Activated CD4-positive, alpha-beta memory T cell treated with anti-CD3 and anti-CD28 coated beads, Interleukin-2, amount 10 ng/mL, durations not matched to agents 7 days and 5 days (primary cell): ENCODE data around the gene OPN4. TPM values are rescaled to one million over a fixed set of nuclear protein-coding genes. Genes with fewer than 3 reads are reported as not detected.
A peak's percentile ranks its signal among the peaks of the same experiment; 100 is the strongest.
"Not testable (repeated sequence)": the region's sequence is repeated elsewhere in the genome, so short reads cannot be mapped to it uniquely, and the experiment has no call there.

ENCODE experiments used
- CTCF ChIA-PET: fragments of 350-600 bp; sonication (Branson Sonifier 250); formaldehyde crosslinking; loops from one replicate; lab custom pipeline; 2021; ENCODE audit warnings: antibody characterized with exemption, inconsistent platforms; lab: Charles Lee
- POLR2A ChIA-PET: fragments of 350-600 bp; sonication (Branson Sonifier 250); formaldehyde crosslinking; loops from one replicate; lab custom pipeline; 2021; ENCODE audit warnings: antibody characterized with exemption; lab: Charles Lee
- DNase-seq: peaks from one replicate; pipeline ENCODE4 v3.0.0-alpha.2; 2020
- H3K27ac Mint-ChIP-seq: one replicate; pipeline ENCODE4 v1.8.0; 2021; ENCODE audit warnings: mild to moderate bottlenecking, mixed read lengths
- H3K27me3 Mint-ChIP-seq: one replicate; pipeline ENCODE4 v1.8.0; 2021; ENCODE audit warnings: mixed read lengths
- H3K36me3 Mint-ChIP-seq: one replicate; pipeline ENCODE4 v1.8.0; 2021; ENCODE audit warnings: low read depth, mixed read lengths
- H3K4me1 Mint-ChIP-seq: one replicate; pipeline ENCODE4 v1.8.0; 2021; ENCODE audit warnings: mixed read lengths
- H3K4me3 Mint-ChIP-seq: one replicate; pipeline ENCODE4 v1.8.0; 2021; ENCODE audit warnings: mild to moderate bottlenecking, mixed read lengths
- H3K9me3 Mint-ChIP-seq: one replicate; pipeline ENCODE4 v1.8.0; 2021; ENCODE audit warnings: mixed read lengths
- total RNA-seq, 2 experiments: library from RNA; stranded (reverse); gene quantifications; one replicate each; pipeline ENCODE4 v1.2.3, GENCODE V29; 2021

OPN4 gene
- total RNA-seq, 2 experiments from 2014 or later = not detected

DNA sequence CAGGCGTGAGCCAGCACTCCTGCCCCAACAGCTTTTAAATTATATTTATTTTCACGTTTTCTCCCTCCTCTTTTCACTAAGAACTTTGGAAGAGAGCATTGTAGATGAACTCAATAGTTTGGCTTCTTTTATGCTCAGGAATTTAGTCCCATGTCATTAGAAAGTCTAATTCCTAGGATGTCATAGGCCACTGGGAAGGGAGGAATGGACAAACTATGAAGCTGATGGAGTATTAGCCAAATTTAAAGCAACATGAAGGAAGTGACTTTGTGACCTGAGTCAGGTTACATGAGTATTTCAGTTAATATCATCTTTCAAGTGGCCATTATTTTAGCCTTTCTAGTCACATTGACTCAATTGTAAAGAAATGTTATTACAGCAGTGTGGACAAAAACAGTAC, 18.0 kb upstream of the OPN4 start:
- no peaks in the 10 kb centered on the region for H3K9me3 Mint-ChIP-seq
- POLR2A ChIA-PET = no interaction called here
- H3K4me3 Mint-ChIP-seq = no peak overlapping the region
- H3K4me1 Mint-ChIP-seq = no peaks in the 10 kb centered on the region
- H3K27me3 Mint-ChIP-seq = peaks cover 47% of the 10 kb centered on the region
- no peaks in the 10 kb centered on the region for H3K36me3 Mint-ChIP-seq
- DNase-seq = no peak
- no peak overlapping the region for H3K27ac Mint-ChIP-seq
- CTCF ChIA-PET = no interaction called here

DNA sequence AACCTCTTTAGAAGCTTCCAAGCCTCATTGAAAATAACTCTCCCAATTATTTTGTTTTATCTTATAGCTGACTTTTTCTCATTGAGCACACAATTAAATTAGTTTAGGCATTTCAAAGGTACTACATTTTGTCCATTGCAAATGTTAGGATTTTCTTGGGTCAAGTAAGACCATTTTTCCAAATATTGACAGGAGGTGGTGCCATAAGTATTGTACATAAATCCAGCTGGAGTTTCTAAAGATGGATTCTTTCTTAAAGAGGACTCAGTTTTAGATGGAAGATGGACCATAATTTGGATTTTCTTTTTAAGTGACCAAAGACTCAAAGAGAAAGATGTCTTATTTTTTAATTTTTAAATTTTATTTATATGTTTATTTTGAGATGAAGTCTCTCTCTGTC, 12.3 kb upstream of the OPN4 start:
- H3K9me3 Mint-ChIP-seq = peaks cover 6% of the 10 kb centered on the region
- no peak overlapping the region for H3K27ac Mint-ChIP-seq
- peaks cover 7% of the 10 kb centered on the region for H3K4me1 Mint-ChIP-seq
- POLR2A ChIA-PET = no interaction called here
- peaks cover 5% of the 10 kb centered on the region for H3K36me3 Mint-ChIP-seq
- CTCF ChIA-PET = interaction anchor here (0.6 to 1.2 kb wide), 2 partner anchors 53 to 242 kb away, joined by 3 to 4 read pairs; no protein-coding TSS in a partner anchor
- no peak overlapping the region for H3K4me3 Mint-ChIP-seq
- peaks cover 17% of the 10 kb centered on the region for H3K27me3 Mint-ChIP-seq
- DNase-seq = no peak

GRCh38 chr10:86642499-86642898, 11.8 kb upstream of the OPN4 start:
- DNase-seq = no peak
- Mint-ChIP-seq H3K4me1 (peaks cover 7% of the 10 kb centered on the region), H3K4me3 (no peak overlapping the region), H3K27me3 (peaks cover 13% of the 10 kb centered on the region), H3K27ac (no peak overlapping the region), H3K36me3 (peaks cover 5% of the 10 kb centered on the region), H3K9me3 (peaks cover 6% of the 10 kb centered on the region)
- CTCF ChIA-PET = interaction anchor here (1.2 kb wide), 1 partner anchor 242 kb away, joined by 3 read pairs; no protein-coding TSS in a partner anchor
- POLR2A ChIA-PET = no interaction called here

DNA sequence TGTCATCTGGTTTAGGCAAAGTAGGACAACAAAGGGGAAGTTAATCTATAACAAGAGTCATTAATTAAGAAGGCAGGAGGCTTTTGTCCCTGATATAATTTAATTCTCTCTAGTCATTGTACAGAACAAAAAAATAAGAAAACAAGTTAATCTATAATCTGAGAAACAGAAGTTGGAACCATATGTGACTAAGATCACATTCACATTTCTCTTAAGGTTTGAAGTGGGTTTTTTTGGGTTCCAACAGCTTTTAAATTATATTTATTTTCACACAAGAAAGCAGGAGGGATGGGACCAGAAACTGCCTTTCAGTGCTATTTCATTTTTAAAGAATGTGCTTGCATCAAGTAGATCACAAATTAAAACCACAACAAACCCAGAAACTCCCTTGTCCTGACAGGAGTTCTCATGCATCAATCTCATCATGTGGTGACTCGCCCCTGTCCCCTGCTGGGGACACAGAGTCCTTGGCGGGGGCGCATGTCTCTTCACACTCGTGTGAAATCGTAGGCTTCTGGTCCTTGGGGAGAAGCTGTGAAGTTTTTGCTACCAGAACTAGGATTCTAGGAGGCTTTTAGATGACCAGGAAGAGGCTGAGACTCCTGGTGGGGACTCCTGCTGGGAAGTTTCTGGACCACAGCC, 10.1 kb upstream of the OPN4 start:
- ChIA-PET POLR2A (no interaction called here), CTCF (no interaction called here)
- no peak overlapping the region for H3K4me3 Mint-ChIP-seq
- no peak overlapping the region for H3K27ac Mint-ChIP-seq
- peaks cover 6% of the 10 kb centered on the region for H3K9me3 Mint-ChIP-seq
- peaks cover 5% of the 10 kb centered on the region for H3K36me3 Mint-ChIP-seq
- peaks cover 7% of the 10 kb centered on the region for H3K4me1 Mint-ChIP-seq
- H3K27me3 Mint-ChIP-seq = peaks cover 8% of the 10 kb centered on the region
- no peak for DNase-seq

DNA sequence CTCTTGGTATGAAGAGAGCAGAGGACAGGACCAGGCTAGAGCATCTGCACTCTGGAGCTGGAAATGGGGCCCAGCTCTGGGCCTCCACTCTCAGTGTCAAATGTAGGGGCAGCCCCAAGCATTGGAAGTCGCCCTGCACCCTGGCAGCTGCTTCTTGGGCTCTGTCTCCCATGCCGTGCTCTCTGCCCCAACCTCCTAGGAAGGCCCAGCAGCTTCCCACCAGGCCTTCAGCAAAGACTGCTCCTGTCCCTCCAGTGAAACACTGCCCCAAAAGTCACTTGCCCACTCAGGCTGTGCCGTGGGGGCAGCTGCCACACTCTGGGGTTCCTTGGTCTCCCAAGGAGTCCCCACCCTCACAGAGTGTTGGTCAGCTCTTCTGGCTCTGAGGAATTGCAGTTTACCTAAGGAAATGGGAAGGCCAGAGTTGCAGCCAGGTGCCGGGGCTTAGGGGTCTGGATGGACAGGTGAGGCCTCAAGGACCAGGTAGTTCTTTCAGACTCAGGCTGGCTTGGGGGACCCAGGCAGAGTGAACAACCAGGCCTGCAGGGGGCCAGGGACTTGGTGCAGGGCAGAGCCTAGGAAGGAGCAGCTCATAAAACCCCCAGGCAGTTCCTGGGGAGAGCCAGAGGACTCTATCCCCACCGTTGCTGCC, 9.4 kb upstream of the OPN4 start:
- Mint-ChIP-seq H3K27ac (no peak overlapping the region), H3K27me3 (peaks cover 8% of the 10 kb centered on the region), H3K4me1 (peaks cover 7% of the 10 kb centered on the region), H3K36me3 (peaks cover 5% of the 10 kb centered on the region), H3K4me3 (no peak overlapping the region), H3K9me3 (peaks cover 6% of the 10 kb centered on the region)
- ChIA-PET CTCF (no interaction called here), POLR2A (no interaction called here)
- peak; percentile 13 for DNase-seq

GRCh38 chr10:86645621-86646165, 8.7 kb upstream of the OPN4 start:
- DNase-seq, H3K9me3 Mint-ChIP-seq, H3K4me3 Mint-ChIP-seq, H3K36me3 Mint-ChIP-seq, CTCF ChIA-PET, H3K4me1 Mint-ChIP-seq, POLR2A ChIA-PET, H3K27ac Mint-ChIP-seq, H3K27me3 Mint-ChIP-seq: not testable (repeated sequence)

DNA sequence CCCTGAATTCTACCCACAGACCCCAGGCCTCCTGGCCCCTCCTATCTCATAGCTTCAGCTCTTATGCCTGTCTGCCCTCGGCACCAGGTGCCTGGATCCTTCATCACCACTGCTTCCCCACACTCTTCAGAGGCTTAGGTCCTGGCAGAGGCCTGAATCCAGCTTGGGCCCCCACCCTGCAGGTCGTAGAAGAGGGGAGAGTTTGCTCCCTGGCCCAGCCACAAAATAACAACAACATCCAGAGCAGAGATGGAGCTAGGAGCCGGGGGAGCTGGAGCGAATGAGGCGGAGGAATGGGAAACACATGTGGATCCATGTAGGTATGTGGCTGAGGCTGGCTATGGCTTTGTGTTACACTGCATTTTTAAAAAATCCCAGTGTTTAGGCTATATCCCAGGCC, 7.8 kb upstream of the OPN4 start:
- peaks cover 6% of the 10 kb centered on the region for H3K27me3 Mint-ChIP-seq
- H3K4me3 Mint-ChIP-seq = no peak overlapping the region
- no peak for DNase-seq
- POLR2A ChIA-PET = no interaction called here
- H3K36me3 Mint-ChIP-seq = peaks cover 5% of the 10 kb centered on the region
- peaks cover 7% of the 10 kb centered on the region for H3K4me1 Mint-ChIP-seq
- H3K27ac Mint-ChIP-seq = no peak overlapping the region
- CTCF ChIA-PET = no interaction called here
- H3K9me3 Mint-ChIP-seq = peaks cover 6% of the 10 kb centered on the region

- peaks cover 7% of the 10 kb centered on the region for H3K4me1 Mint-ChIP-seq
- ChIA-PET CTCF (no interaction called here), POLR2A (interaction anchor here (0.7 kb wide), 1 partner anchor 18 kb away, joined by 3 read pairs; no protein-coding TSS in a partner anchor)
- H3K9me3 Mint-ChIP-seq = peaks cover 2% of the 10 kb centered on the region
- peaks cover 2% of the 10 kb centered on the region for H3K27me3 Mint-ChIP-seq
- no peak overlapping the region for H3K27ac Mint-ChIP-seq
- no peak for DNase-seq
- peaks cover 1% of the 10 kb centered on the region for H3K36me3 Mint-ChIP-seq
- H3K4me3 Mint-ChIP-seq = no peak overlapping the region
Measured at GRCh38 chr10:86646933-86647332, 7.4 kb upstream of the OPN4 start.

DNA sequence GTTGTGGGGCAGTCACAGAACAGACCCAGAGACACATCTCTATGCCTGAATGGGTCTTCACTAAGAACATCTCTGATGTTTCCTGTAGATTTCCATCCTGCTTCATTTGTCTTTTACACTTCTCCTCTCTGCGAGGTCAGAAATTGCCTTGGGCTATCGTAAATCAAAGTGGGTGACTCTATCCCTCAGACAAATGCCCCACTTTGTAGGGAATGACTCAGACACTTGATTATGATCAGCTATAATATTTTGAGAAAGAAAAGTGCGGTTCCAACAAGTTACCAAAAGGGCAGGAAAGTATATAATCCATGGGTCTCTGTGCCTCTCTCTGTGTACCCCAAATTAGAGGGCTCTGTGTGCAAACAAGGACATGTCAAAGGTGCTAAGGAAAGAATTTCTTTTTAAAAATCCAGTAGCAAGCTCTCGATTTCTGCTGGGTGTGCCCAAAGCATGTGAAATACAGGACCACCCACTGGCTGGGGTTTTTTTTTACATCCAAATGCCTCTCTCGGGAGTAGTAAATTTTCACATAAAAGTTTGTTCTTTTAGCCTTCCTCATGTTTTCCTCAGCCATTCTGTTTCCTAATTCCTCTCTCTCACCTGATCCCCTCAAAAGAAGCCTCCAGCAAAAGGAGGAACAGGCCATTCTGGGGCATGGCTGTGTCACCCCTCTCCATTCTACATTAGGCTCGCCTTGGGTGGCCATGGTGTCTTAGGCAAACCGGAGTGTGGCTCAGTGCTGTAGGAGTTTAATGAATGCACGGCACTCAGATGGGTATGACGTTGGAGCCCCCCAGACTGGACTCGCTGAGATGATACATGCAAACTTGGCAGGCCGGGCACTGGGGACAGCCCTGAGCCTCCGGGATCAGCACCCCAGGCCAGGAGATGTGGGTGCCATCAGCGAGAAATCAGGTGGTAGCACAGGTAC, 6.3 kb upstream of the OPN4 start:
- H3K9me3 Mint-ChIP-seq = no peaks in the 10 kb centered on the region

DNA sequence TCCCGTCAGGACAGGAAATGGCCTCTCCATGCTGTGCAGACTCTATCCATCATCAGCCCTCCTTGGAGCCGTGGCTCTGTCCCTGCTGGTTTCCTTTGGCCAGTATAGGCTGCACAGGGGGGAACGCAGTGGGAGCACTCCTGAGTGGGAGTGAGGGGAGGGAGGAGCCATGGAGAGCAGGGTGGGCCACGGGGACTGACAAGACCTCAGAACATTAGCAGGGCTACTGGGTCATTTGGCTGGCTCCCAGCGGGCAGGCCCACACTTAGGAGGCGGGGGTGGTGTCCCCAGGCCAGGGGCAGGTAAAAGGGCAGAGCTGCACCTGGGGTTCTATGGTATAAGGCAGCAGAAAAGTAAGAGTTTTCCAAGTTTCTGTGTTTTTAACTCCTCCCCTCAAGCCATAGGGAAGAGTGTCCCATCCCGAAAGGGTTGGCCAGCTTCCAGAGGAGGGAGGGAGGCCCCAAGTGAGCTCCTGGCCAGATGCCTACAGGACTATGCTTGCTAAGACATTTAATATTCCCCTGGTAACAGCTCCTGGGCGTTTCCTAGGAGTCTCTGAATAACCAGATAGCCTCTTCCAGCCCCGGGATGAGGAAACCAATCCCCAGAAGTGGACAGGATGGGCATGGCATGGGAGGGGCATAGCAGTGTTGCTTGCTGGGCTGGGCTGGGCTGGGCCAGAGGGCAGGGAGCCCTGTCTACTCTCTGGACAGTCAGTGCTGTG, 5.5 kb upstream of the OPN4 start:
- Mint-ChIP-seq H3K27ac (no peak overlapping the region), H3K27me3 (no peaks in the 10 kb centered on the region)
- CTCF ChIA-PET = no interaction called here

More for the DNA sequence above, 6.3 kb upstream of the OPN4 start:
- Mint-ChIP-seq H3K36me3 (no peaks in the 10 kb centered on the region), H3K27ac (no peak overlapping the region), H3K4me3 (no peak overlapping the region), H3K4me1 (peaks cover 7% of the 10 kb centered on the region), H3K27me3 (no peaks in the 10 kb centered on the region)
- CTCF ChIA-PET = interaction anchor here (0.6 kb wide), 1 partner anchor 291 kb away, joined by 4 read pairs; no protein-coding TSS in a partner anchor
- POLR2A ChIA-PET = no interaction called here
- DNase-seq = no peak

GRCh38 chr10:86649471-86650150, 4.7 kb upstream of the OPN4 start:
- no peaks in the 10 kb centered on the region for H3K9me3 Mint-ChIP-seq

More for the DNA sequence above, 5.5 kb upstream of the OPN4 start:
- H3K36me3 Mint-ChIP-seq = no peaks in the 10 kb centered on the region
- no peaks in the 10 kb centered on the region for H3K4me1 Mint-ChIP-seq
- no peak for DNase-seq
- POLR2A ChIA-PET = interaction anchor here (1.2 kb wide), 1 partner anchor 41 kb away, joined by 3 read pairs; no protein-coding TSS in a partner anchor
- H3K4me3 Mint-ChIP-seq = no peak overlapping the region
- no peaks in the 10 kb centered on the region for H3K9me3 Mint-ChIP-seq

DNA sequence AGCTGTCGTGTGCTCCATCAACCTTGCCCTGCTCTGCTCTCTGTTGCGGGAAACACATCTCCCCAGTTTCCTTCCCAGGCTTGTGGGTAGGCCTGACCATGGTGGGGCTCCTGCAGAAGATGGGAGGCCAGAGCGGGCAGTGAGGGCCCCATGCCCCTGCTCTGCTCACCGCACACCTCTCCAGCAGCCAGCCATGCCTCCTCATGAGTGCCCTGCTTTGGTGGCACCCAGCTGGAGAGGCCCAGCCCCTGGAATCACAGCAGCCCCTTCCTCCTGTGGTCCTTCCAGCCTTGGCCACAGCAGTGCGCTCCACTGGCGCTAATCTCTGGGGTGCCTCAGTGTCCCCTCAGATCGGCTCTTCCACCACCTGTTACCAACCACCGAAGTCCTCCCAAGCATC, 4.2 kb upstream of the OPN4 start:
- Mint-ChIP-seq H3K9me3 (no peaks in the 10 kb centered on the region), H3K27me3 (no peaks in the 10 kb centered on the region), H3K4me1 (no peaks in the 10 kb centered on the region), H3K36me3 (no peaks in the 10 kb centered on the region), H3K27ac (no peak overlapping the region), H3K4me3 (no peak overlapping the region)
- ChIA-PET POLR2A (interaction anchor here (1.2 kb wide), 1 partner anchor 40 kb away, joined by 3 read pairs; no protein-coding TSS in a partner anchor), CTCF (no interaction called here)
- no peak for DNase-seq

More at GRCh38 chr10:86649471-86650150, 4.7 kb upstream of the OPN4 start:
- CTCF ChIA-PET = no interaction called here
- POLR2A ChIA-PET = interaction anchor here (1.2 kb wide), 1 partner anchor 41 kb away, joined by 3 read pairs; no protein-coding TSS in a partner anchor
- Mint-ChIP-seq H3K4me3 (no peak overlapping the region), H3K27me3 (no peaks in the 10 kb centered on the region), H3K4me1 (no peaks in the 10 kb centered on the region), H3K27ac (no peak overlapping the region), H3K36me3 (no peaks in the 10 kb centered on the region)
- no peak for DNase-seq
